ENCODE results near the gene SEC16A.

SEC16A gene

GRCh38 chr9:136484153-136485048, 1.6 kb upstream of the SEC16A start:
- no peak for DNase-seq (ENCODE audit: low read depth)
- peak overlapping the region; percentile 67 for H3K4me3 ChIP-seq (ENCODE audit: low read length)
- TF ChIP-seq, protein P1, sequence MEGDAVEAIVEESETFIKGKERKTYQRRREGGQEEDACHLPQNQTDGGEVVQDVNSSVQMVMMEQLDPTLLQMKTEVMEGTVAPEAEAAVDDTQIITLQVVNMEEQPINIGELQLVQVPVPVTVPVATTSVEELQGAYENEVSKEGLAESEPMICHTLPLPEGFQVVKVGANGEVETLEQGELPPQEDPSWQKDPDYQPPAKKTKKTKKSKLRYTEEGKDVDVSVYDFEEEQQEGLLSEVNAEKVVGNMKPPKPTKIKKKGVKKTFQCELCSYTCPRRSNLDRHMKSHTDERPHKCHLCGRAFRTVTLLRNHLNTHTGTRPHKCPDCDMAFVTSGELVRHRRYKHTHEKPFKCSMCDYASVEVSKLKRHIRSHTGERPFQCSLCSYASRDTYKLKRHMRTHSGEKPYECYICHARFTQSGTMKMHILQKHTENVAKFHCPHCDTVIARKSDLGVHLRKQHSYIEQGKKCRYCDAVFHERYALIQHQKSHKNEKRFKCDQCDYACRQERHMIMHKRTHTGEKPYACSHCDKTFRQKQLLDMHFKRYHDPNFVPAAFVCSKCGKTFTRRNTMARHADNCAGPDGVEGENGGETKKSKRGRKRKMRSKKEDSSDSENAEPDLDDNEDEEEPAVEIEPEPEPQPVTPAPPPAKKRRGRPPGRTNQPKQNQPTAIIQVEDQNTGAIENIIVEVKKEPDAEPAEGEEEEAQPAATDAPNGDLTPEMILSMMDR (conservative IDR thresholded peaks at IDR 0.05; ENCODE audit: low read depth, low read length): no peak

GRCh38 chr9:136483589-136484152, 831 bp upstream of the SEC16A start:
- TF ChIP-seq, protein P1 (conservative IDR thresholded peaks at IDR 0.05; ENCODE audit: low read depth, low read length): no peak
- peak overlapping the region; percentile 67 for H3K4me3 ChIP-seq (ENCODE audit: low read length)
- peak; percentile 22 for DNase-seq (ENCODE audit: low read depth)

DNA sequence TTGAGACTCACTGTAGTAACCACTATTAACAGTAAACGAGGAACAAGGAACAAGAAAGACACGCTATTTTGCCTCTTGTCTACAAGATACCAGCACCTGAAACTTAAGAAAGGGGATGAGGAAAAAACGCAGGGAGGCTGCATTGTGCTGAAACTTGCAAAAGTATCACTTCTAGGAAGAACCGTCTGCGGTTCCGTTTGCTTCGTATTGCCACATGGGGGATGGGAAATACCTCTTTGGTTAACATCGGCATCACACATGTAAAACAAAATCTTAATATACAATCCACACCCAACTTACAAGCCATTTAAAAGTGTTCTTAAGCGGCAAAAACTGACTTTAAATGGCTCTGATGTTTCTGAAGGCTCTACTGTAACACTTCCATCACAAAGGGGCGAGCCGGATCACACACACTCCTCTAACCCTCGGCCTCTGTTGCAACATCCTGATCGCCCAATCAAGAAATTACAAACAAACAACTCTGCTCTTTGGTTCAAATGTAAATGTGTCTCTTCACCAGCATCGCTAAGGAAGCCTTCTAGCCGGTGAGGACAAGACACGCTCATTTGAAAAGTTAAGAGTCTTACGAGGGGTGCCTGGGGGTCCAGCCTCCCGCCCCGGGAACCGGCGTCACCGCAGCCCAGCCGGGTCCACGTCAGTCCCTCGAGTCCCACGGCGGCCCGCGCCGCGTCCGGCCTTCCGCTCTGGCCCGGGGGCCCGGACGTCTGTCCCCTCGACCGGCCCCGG, 621 bp downstream of the SEC16A start:
- TF ChIP-seq, protein P1 (conservative IDR thresholded peaks at IDR 0.05; ENCODE audit: low read depth, low read length): no peak
- DNase-seq (ENCODE audit: low read depth): peak; percentile 7
- peak overlapping the region; percentile 90 for H3K4me3 ChIP-seq (ENCODE audit: low read length)

DNA sequence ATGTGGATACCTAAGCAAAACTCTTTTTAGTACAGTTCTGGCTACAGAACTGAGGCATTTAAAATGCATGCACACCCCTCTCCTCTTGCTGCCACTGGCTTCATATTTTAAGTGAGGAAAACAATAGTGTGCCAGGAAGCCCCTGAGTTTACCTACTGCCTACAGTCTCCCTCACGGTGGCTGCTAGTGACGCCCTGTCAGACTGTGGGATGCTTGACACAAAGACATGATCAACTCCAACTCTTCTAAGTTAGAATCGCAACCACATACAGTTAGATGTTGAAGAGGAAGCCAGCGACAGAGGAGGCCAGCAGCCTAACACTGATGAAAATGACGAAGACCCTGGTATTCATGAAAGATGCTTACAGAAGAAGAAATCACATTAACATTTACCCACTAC, 1.3 kb downstream of the SEC16A start:
- TF ChIP-seq, protein P1 (conservative IDR thresholded peaks at IDR 0.05; ENCODE audit: low read depth, low read length): no peak
- H3K4me3 ChIP-seq (ENCODE audit: low read length): peak overlapping the region; percentile 90
- DNase-seq (ENCODE audit: low read depth): no peak

DNA sequence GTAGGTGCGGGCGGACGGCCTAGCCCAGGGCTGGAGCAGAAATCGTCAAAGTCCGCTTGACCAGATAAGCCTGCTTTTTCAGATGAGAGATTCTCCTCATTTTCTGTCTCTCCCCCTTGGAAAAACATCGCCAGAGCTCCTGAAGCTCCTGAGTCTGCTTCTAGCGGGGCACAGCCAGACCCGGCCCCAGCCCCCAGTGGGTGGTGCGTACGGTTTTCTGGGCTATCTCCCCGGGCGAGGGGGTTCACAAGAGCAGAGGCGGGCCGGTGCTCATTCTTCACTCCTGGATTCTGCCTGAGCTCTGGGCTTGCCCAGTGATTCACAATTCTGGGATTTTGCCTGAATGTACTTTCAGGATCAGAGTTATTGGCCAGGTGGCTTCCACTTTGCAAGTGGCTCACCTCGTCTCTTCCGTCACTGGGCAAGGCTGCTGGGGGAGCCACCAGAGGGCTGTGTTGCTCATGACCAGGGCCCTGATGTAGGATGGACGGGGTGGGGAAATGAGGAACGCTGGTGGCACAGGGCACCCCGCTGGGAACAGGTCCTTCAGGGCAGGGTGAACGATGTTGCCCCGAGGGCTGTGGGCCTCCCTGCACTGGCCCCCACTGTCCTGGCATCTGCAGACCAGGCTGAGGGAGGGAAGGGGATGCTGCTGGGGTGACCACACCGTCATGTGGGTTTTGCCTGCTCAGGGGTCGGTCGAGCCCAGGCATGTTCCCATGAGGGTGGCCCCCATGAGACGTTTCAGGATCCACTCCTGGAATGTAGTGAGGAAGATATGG, 6.3 kb downstream of the SEC16A start:
- TF ChIP-seq, protein P1 (conservative IDR thresholded peaks at IDR 0.05; ENCODE audit: low read depth, low read length): no peak

GRCh38 chr9:136474974-136475865, 7.6 kb downstream of the SEC16A start:
- TF ChIP-seq, protein P1 (conservative IDR thresholded peaks at IDR 0.05; ENCODE audit: low read depth, low read length): no peak
- DNase-seq (ENCODE audit: low read depth): no peak

More for the DNA sequence above, 6.3 kb downstream of the SEC16A start:
- no peak for DNase-seq (ENCODE audit: low read depth)
- no peak overlapping the region for H3K4me3 ChIP-seq (ENCODE audit: low read length)

More at GRCh38 chr9:136474974-136475865, 7.6 kb downstream of the SEC16A start:
- no peak overlapping the region for H3K4me3 ChIP-seq (ENCODE audit: low read length)
